Right cardiac atrium (tissue), 5 donors: ENCODE data around the gene HUS1. TPM values are rescaled to one million over a fixed set of nuclear protein-coding genes. Genes with fewer than 3 reads are reported as not detected.
"Not testable (repeated sequence)": the region's sequence is repeated elsewhere in the genome, so short reads cannot be mapped to it uniquely, and the experiment has no call there.

ENCODE experiments used
- ATAC-seq, 2 donors: fragments of 200-7000 bp; cut with Tn5 transposase; one replicate each; pipeline versions ENCODE4 v1.8.0 to v1.9.1; 2020; ENCODE audit warnings: moderate library complexity in 2 of 2, mild to moderate bottlenecking in 1 of 2
- DNase-seq, 3 donors: peaks; one replicate each; pipeline ENCODE4 v3.0.0-alpha.2; 2020
- H3K27ac ChIP-seq: one replicate; pipeline ENCODE4 v1.5.1; 2013; ENCODE audit warnings: mild to moderate bottlenecking, low read length, control low read depth, moderate library complexity
- H3K27me3 ChIP-seq: one replicate; pipeline ENCODE4 v1.6.1; 2013; ENCODE audit not compliant: control insufficient read depth, insufficient read depth
- H3K4me1 ChIP-seq: one replicate; pipeline ENCODE4 v1.6.1; 2013; ENCODE audit warnings: low read length; ENCODE audit not compliant: control insufficient read depth, insufficient read depth
- H3K4me3 ChIP-seq: one replicate; pipeline ENCODE4 v1.5.1; 2013; ENCODE audit warnings: low read length, control low read depth
- H3K9me3 ChIP-seq: one replicate; pipeline ENCODE4 v1.6.1; 2013; ENCODE audit warnings: low read length; ENCODE audit not compliant: control insufficient read depth
- WGBS: extraction: QIAGEN DNeasy Blood & Tissue Kit; methylation state at CpG from one replicate; pipeline ENCODE4 v1.1.7; 2013; 5-methylcytosine and 5-hydroxymethylcytosine counted together
- intact Hi-C, 4 donors: fragments of 100-400 bp; cut with DNase I; formaldehyde crosslinking; loops; one replicate each; pipeline versions ENCODE4 v1.11.0 to v1.14.0; 2022 to 2023
- polyA plus RNA-seq: library from polyadenylated mRNA; stranded (reverse); fragments of 200-250 nt; gene quantifications from one replicate; pipeline ENCODE4 v1.2.3, GENCODE V29; 2013
- total RNA-seq, 4 donors: library from RNA; stranded (reverse); fragmentation: NEBNext Ultra II Directional; extraction: Animal tissue kit (Norgen Biotek cat#: 25700); gene quantifications; one replicate each; pipeline ENCODE4 v1.2.1, GENCODE V29; 2021
- donor health status: healthy with polysubstance abuse.
- donor health status: DM: no; HTN: yes; CAD: no.
- donor health status: DM: no; HTN: no; CAD: no.
- donor health status: DM: no; HTN: yes; CAD: no; lungs with severe emphysema.
- donor health status: DM: yes; HTN: yes; CAD: no.

The HUS1 gene
- total and polyA plus RNA-seq, 5 donors = 13.2 to 25.7 (median 24.3) TPM

GRCh38 chr7:48004032-48004431 is 24.6 kb upstream of the HUS1 start:
- no peak for DNase-seq

GRCh38 chr7:48000164-48000563 is 20.7 kb upstream of the HUS1 start:
- H3K9me3 ChIP-seq, H3K4me3 ChIP-seq, ATAC-seq, DNase-seq, intact Hi-C loops, H3K4me1 ChIP-seq, H3K27me3 ChIP-seq, H3K27ac ChIP-seq: not testable (repeated sequence)
- 76% methylated on average over 13 of the region's 13 CpGs for WGBS

More at GRCh38 chr7:48004032-48004431, 24.6 kb upstream of the HUS1 start:
- H3K27ac ChIP-seq = no peak overlapping the region
- ATAC-seq = no peak
- no peaks in the 10 kb centered on the region for H3K27me3 ChIP-seq
- intact Hi-C loops = no loop called here
- WGBS = 40% methylated on average over 2 of the region's 2 CpGs
- no peaks in the 10 kb centered on the region for H3K9me3 ChIP-seq
- H3K4me1 ChIP-seq = no peaks in the 10 kb centered on the region
- no peak overlapping the region for H3K4me3 ChIP-seq

GRCh38 chr7:47999413-47999812 is 20.0 kb upstream of the HUS1 start:
- Histone ChIP-seq H3K27me3 (no peaks in the 10 kb centered on the region), H3K27ac (no peak overlapping the region), H3K9me3 (no peaks in the 10 kb centered on the region), H3K4me3 (no peak overlapping the region), H3K4me1 (no peaks in the 10 kb centered on the region)
- intact Hi-C loops = no loop called here
- 96% methylated on average over 12 of the region's 12 CpGs for WGBS
- DNase-seq (no peak), ATAC-seq (no peak)

- H3K27ac ChIP-seq = no peak overlapping the region
- no peaks in the 10 kb centered on the region for H3K27me3 ChIP-seq
- WGBS = 79% methylated on average over 3 of the region's 3 CpGs
- H3K4me1 ChIP-seq = no peaks in the 10 kb centered on the region
- DNase-seq = no peak
- H3K4me3 ChIP-seq = no peak overlapping the region
- no peak for ATAC-seq
- H3K9me3 ChIP-seq = no peaks in the 10 kb centered on the region
- intact Hi-C loops = loop anchor here (2.0 to 5.0 kb wide), 3 partner anchors 118 to 120 kb away; no protein-coding TSS in a partner anchor
Observed at GRCh38 chr7:47992446-47992845, 13.0 kb upstream of the HUS1 start.

- H3K27ac ChIP-seq = peak overlapping the region; percentile 3
- intact Hi-C loops = loop anchor here (2.0 to 5.0 kb wide), 3 partner anchors 119 to 121 kb away; no protein-coding TSS in a partner anchor
- H3K27me3 ChIP-seq = no peaks in the 10 kb centered on the region
- under 1% methylated on average over 26 of the region's 26 CpGs for WGBS
- ATAC-seq (peak; percentile 99 to 100), DNase-seq (peak; percentile 87 to 95 (median 94))
- H3K4me1 ChIP-seq = no peaks in the 10 kb centered on the region
- no peaks in the 10 kb centered on the region for H3K9me3 ChIP-seq
- peak overlapping the region; percentile 70 for H3K4me3 ChIP-seq
Observed at GRCh38 chr7:47991741-47992311, 12.4 kb upstream of the HUS1 start.

- intact Hi-C loops = loop anchor here in 2 of 4 donors (5.0 kb wide), 1 partner anchor 121 kb away; no protein-coding TSS in a partner anchor
- no peak for ATAC-seq
- Histone ChIP-seq H3K9me3 (no peaks in the 10 kb centered on the region), H3K27ac (no peak overlapping the region), H3K4me1 (no peaks in the 10 kb centered on the region), H3K27me3 (no peaks in the 10 kb centered on the region), H3K4me3 (no peak overlapping the region)
- WGBS = 93% methylated on average over 1 of the region's 1 CpG
- no peak for DNase-seq
Observed at GRCh38 chr7:47991270-47991669, 11.9 kb upstream of the HUS1 start.

- ATAC-seq (no peak), DNase-seq (no peak)
- no peak overlapping the region for H3K4me3 ChIP-seq
- no peak overlapping the region for H3K27ac ChIP-seq
- H3K27me3 ChIP-seq = no peaks in the 10 kb centered on the region
- no peaks in the 10 kb centered on the region for H3K9me3 ChIP-seq
- intact Hi-C loops = loop anchor here in 2 of 4 donors (5.0 kb wide), 1 partner anchor 122 kb away; no protein-coding TSS in a partner anchor
- no peaks in the 10 kb centered on the region for H3K4me1 ChIP-seq
- 98% methylated on average over 5 of the region's 5 CpGs for WGBS
Observed at GRCh38 chr7:47990592-47990991, 11.2 kb upstream of the HUS1 start.

GRCh38 chr7:47989607-47990400 is 10.4 kb upstream of the HUS1 start:
- not testable (repeated sequence) for H3K4me1 ChIP-seq, ATAC-seq, H3K27ac ChIP-seq, H3K4me3 ChIP-seq, DNase-seq, H3K9me3 ChIP-seq, H3K27me3 ChIP-seq
- 75% methylated on average over 10 of the region's 10 CpGs for WGBS
- intact Hi-C loops = loop anchor here in 2 of 4 donors (5.0 kb wide), 1 partner anchor 122 kb away; no protein-coding TSS in a partner anchor

GRCh38 chr7:47988496-47989386 is 9.3 kb upstream of the HUS1 start:
- ATAC-seq = no peak
- 79% methylated on average over 8 of the region's 8 CpGs for WGBS
- no peaks in the 10 kb centered on the region for H3K4me1 ChIP-seq
- no peak overlapping the region for H3K27ac ChIP-seq
- no peaks in the 10 kb centered on the region for H3K9me3 ChIP-seq
- H3K4me3 ChIP-seq = no peak overlapping the region
- intact Hi-C loops = no loop called here
- DNase-seq = no peak
- no peaks in the 10 kb centered on the region for H3K27me3 ChIP-seq

- ATAC-seq (no peak), DNase-seq (no peak)
- intact Hi-C loops = no loop called here
- Histone ChIP-seq H3K27ac (no peak overlapping the region), H3K27me3 (no peaks in the 10 kb centered on the region), H3K9me3 (no peaks in the 10 kb centered on the region), H3K4me3 (no peak overlapping the region), H3K4me1 (no peaks in the 10 kb centered on the region)
- WGBS = 50% methylated on average over 2 of the region's 2 CpGs
Observed at GRCh38 chr7:47982610-47983009, 3.2 kb upstream of the HUS1 start.
